Psoas muscle (tissue), 8 donors: ENCODE data around the gene FALEC. TPM values are rescaled to one million over a fixed set of nuclear protein-coding genes. Genes with fewer than 3 reads are reported as not detected.
A peak's percentile ranks its signal among the peaks of the same experiment; 100 is the strongest.

Source experiments
- ATAC-seq, 4 donors: fragments of 200-7000 bp; cut with Tn5 transposase; one replicate each; pipeline ENCODE4 v1.9.1; 2020; ENCODE audit warnings: moderate library complexity in 3 of 4, mild to moderate bottlenecking in 2 of 4
- DNase-seq, 2 donors: peaks; one replicate each; pipeline ENCODE4 v3.0.0-alpha.2; 2020
- H3K27ac ChIP-seq: fragments of 200-600 bp; one replicate; pipeline ENCODE4 v1.8.0; 2022
- H3K27me3 ChIP-seq, 3 donors: fragments of 200-600 bp in 1 of 3; one replicate each; pipeline versions ENCODE4 v1.6.1 to v1.8.0; 2013 to 2022; ENCODE audit warnings: low read length in 2 of 3, mild to moderate bottlenecking in 2 of 3, moderate library complexity in 1 of 3; ENCODE audit not compliant: insufficient read depth in 3 of 3
- H3K36me3 ChIP-seq, 2 donors: fragments of 200-600 bp in 1 of 2; one replicate each; pipeline versions ENCODE4 v1.6.1 to v1.8.0; 2013 to 2022; ENCODE audit warnings: low read depth in 1 of 2, mild to moderate bottlenecking in 1 of 2, moderate library complexity in 1 of 2; ENCODE audit not compliant: insufficient read depth in 1 of 2
- H3K4me1 ChIP-seq: fragments of 200-600 bp; one replicate; pipeline ENCODE4 v1.8.0; 2022
- H3K4me3 ChIP-seq: fragments of 200-600 bp; one replicate; pipeline ENCODE4 v1.8.0; 2022; ENCODE audit warnings: mild to moderate bottlenecking
- H3K9me3 ChIP-seq: fragments of 200-600 bp; one replicate; pipeline ENCODE4 v1.8.0; 2022
- CTCF ChIP-seq: fragments of 200-600 bp; IDR thresholded peaks from one replicate; pipeline ENCODE4 v1.8.0; 2022; ENCODE audit warnings: antibody characterized with exemption
- WGBS, 3 donors: extraction: QIAGEN DNeasy Blood & Tissue Kit; methylation state at CpG; one replicate each; pipeline versions ENCODE4 v1.1.6 to v1.1.7; 2013; 5-methylcytosine and 5-hydroxymethylcytosine counted together
- intact Hi-C, 2 donors: fragments of 100-400 bp; cut with DNase I; formaldehyde crosslinking; loops; one replicate each; pipeline versions ENCODE4 v1.11.0 to v1.14.2; 2022
- polyA plus RNA-seq, 3 donors: library from polyadenylated mRNA; stranded (reverse); fragments of 200-250 nt; gene quantifications; one replicate each; pipeline ENCODE4 v1.2.3, GENCODE V29; 2013
- total RNA-seq, 4 donors: library from RNA; stranded (reverse); fragmentation: NEBNext Ultra II Directional in 2 of 4; extraction: Animal tissue kit (Norgen Biotek cat#: 25700) in 2 of 4; gene quantifications; one replicate each; pipeline versions ENCODE4 v1.2.1 to v1.2.4, GENCODE V29; 2021 to 2023
- donor health status: healthy with polysubstance abuse.
- donor health status: DM: no; HTN: no; CAD: no; lungs with moderate emphysema.
- donor health status: Bipolar disorder and iron deficiency.
- donor health status: healthy.
- donor health status: DM: yes; HTN: yes; CAD: no.
- donor health status: DM: no; HTN: no; CAD: no.
- donor health status: DM: no; HTN: no; CAD: no.
- donor health status: DM: yes; HTN: yes; CAD: no.

Gene FALEC
- total and polyA plus RNA-seq, 7 donors = 0.38 to 1.2 (median 0.39) TPM; not detected in 4

GRCh38 chr1:150543500-150544143 is 28.1 kb downstream of the FALEC start:
- H3K9me3 ChIP-seq = no peaks in the 10 kb centered on the region

GRCh38 chr1:150544204-150544603 is 28.7 kb downstream of the FALEC start:
- Histone ChIP-seq H3K4me1 (no peaks in the 10 kb centered on the region), H3K27me3 (no peaks in the 10 kb centered on the region), H3K36me3 (no peaks in the 10 kb centered on the region), H3K9me3 (no peaks in the 10 kb centered on the region), H3K4me3 (no peak overlapping the region), H3K27ac (peak overlapping the region; percentile 9)
- ATAC-seq = no peak
- TF ChIP-seq CTCF = no peak
- intact Hi-C loops = no loop called here
- no peak for DNase-seq
- 53 to 72% (median 62%) methylated on average over 3 of the region's 3 CpGs for WGBS, 3 donors

More at GRCh38 chr1:150543500-150544143, 28.1 kb downstream of the FALEC start:
- no peak for TF ChIP-seq CTCF
- Histone ChIP-seq H3K27me3 (no peaks in the 10 kb centered on the region), H3K4me1 (no peaks in the 10 kb centered on the region), H3K36me3 (no peaks in the 10 kb centered on the region), H3K4me3 (no peak overlapping the region), H3K27ac (peak overlapping the region; percentile 9)
- WGBS, 3 donors = 47 to 62% (median 61%) methylated on average over 13 of the region's 13 CpGs
- intact Hi-C loops = no loop called here
- ATAC-seq (peak in 3 of 4 donors; percentile 54 to 67 (median 54)), DNase-seq (peak; percentile 78 to 82)

GRCh38 chr1:150545486-150546032 is 30.0 kb downstream of the FALEC start:
- Histone ChIP-seq H3K4me3 (no peak overlapping the region), H3K9me3 (no peaks in the 10 kb centered on the region), H3K27me3 (no peaks in the 10 kb centered on the region), H3K4me1 (peaks cover 4% of the 10 kb centered on the region), H3K36me3 (no peaks in the 10 kb centered on the region), H3K27ac (no peak overlapping the region)
- ATAC-seq (no peak), DNase-seq (no peak)
- TF ChIP-seq CTCF = no peak
- intact Hi-C loops = no loop called here
- WGBS, 3 donors = 83 to 90% (median 89%) methylated on average over 6 of the region's 6 CpGs

GRCh38 chr1:150546294-150546937 is 30.9 kb downstream of the FALEC start:
- Histone ChIP-seq H3K4me3 (no peak overlapping the region), H3K9me3 (no peaks in the 10 kb centered on the region), H3K36me3 (no peaks in the 10 kb centered on the region), H3K27ac (no peak overlapping the region), H3K27me3 (no peaks in the 10 kb centered on the region), H3K4me1 (peaks cover 5% of the 10 kb centered on the region)
- intact Hi-C loops = no loop called here
- ATAC-seq (no peak), DNase-seq (no peak)
- no peak for TF ChIP-seq CTCF
- WGBS, 3 donors = 86 to 92% (median 90%) methylated on average over 13 to 16 of the region's 16 CpGs
